Suprapubic skin (tissue), 4 donors: Measurements from ENCODE around the gene EXOC3L4.

ENCODE experiments used
- CTCF ChIP-seq, 2 donors: fragments of 200-600 bp in 1 of 2; fragments of 450-650 bp in 1 of 2; sonication (generic) in 1 of 2; IDR thresholded peaks; one replicate each; pipeline ENCODE4 v1.5.1; 2016 to 2019; ENCODE audit warnings: antibody characterized with exemption in 2 of 2, mild to moderate bottlenecking in 1 of 2, moderate library complexity in 1 of 2
- EP300 ChIP-seq: sonication (generic); formaldehyde crosslinking; IDR thresholded peaks from one replicate; pipeline ENCODE4 v1.6.1; 2017; ENCODE audit warnings: antibody characterized with exemption
- POLR2A ChIP-seq, 2 donors: fragments of 450-650 bp; IDR thresholded peaks; one replicate each; pipeline ENCODE4 v1.6.1; 2017; ENCODE audit warnings: antibody characterized with exemption in 2 of 2, mild to moderate bottlenecking in 2 of 2, moderate library complexity in 2 of 2
- POLR2AphosphoS5 ChIP-seq, 3 donors: sonication (generic); formaldehyde crosslinking; IDR thresholded peaks; one replicate each; pipeline ENCODE4 v1.6.1; 2017; ENCODE audit warnings: antibody characterized with exemption in 3 of 3

GRCh38 chr14:103126873-103127304, 32.4 kb downstream of the EXOC3L4 start:
- TF ChIP-seq CTCF (IDR thresholded peaks at IDR 0.05) (peak; percentile 14 to 38), POLR2AphosphoS5 (IDR thresholded peaks at IDR 0.05) (no peak), EP300 (no peak), POLR2A (IDR thresholded peaks at IDR 0.05) (no peak)
